CD4-positive, alpha-beta memory T cell (primary cell): ENCODE results near the gene CYB5R4. TPM values are rescaled to one million over a fixed set of nuclear protein-coding genes. Genes with fewer than 3 reads are reported as not detected.
"Not testable (repeated sequence)": the region's sequence is repeated elsewhere in the genome, so short reads cannot be mapped to it uniquely, and the experiment has no call there.

Experiments used
- CTCF ChIA-PET: fragments of 350-600 bp; sonication (Branson Sonifier 250); formaldehyde crosslinking; loops from one replicate; lab custom pipeline; 2021; ENCODE audit warnings: inconsistent platforms; ENCODE audit not compliant: partially characterized antibody; lab: Charles Lee
- POLR2A ChIA-PET: fragments of 350-600 bp; sonication (Branson Sonifier 250); formaldehyde crosslinking; loops from one replicate; lab custom pipeline; 2021; ENCODE audit not compliant: partially characterized antibody; lab: Charles Lee
- DNase-seq, 5 donors: peaks; one replicate each; pipeline versions ENCODE4 v3.0.0 to v3.0.0-alpha.2; 2020 to 2022; ENCODE audit warnings: mixed read lengths in 1 of 5
- H3K27ac ChIP-seq: one replicate; pipeline ENCODE4 v1.7.0; 2013; ENCODE audit warnings: low read depth, low read length
- H3K27me3 ChIP-seq: 2 replicates; pipeline ENCODE4 v1.7.0; 2013; ENCODE audit warnings: mild to moderate bottlenecking, low read length, moderate library complexity; ENCODE audit not compliant: insufficient read depth
- H3K36me3 ChIP-seq: 2 replicates; pipeline ENCODE4 v1.7.0; 2013; ENCODE audit warnings: mild to moderate bottlenecking, low read length, moderate library complexity; ENCODE audit not compliant: insufficient read depth
- H3K4me1 ChIP-seq: 2 replicates; pipeline ENCODE4 v1.7.0; 2013; ENCODE audit warnings: mild to moderate bottlenecking, low read length, moderate library complexity; ENCODE audit not compliant: insufficient read depth
- H3K4me3 ChIP-seq, 2 donors: one replicate each; pipeline ENCODE4 v1.7.0; 2013; ENCODE audit warnings: low read length in 2 of 2, mild to moderate bottlenecking in 1 of 2
- H3K9me3 ChIP-seq, 2 donors: one replicate each; pipeline ENCODE4 v1.7.0; 2013; ENCODE audit warnings: low read length in 2 of 2, control low read depth in 1 of 2; ENCODE audit not compliant: control insufficient read depth in 1 of 2
- H3K27ac Mint-ChIP-seq, 7 donors: one replicate each; pipeline ENCODE4 v1.8.0; 2020 to 2021; ENCODE audit warnings: mixed read lengths in 7 of 7, mild to moderate bottlenecking in 6 of 7, inconsistent platforms in 3 of 7, moderate library complexity in 3 of 7
- H3K27me3 Mint-ChIP-seq, 2 donors: one replicate each; pipeline ENCODE4 v1.8.0; 2020 to 2021; ENCODE audit warnings: mixed read lengths in 2 of 2
- H3K36me3 Mint-ChIP-seq, 2 donors: one replicate each; pipeline ENCODE4 v1.8.0; 2020 to 2021; ENCODE audit warnings: mixed read lengths in 2 of 2, inconsistent platforms in 1 of 2, mild to moderate bottlenecking in 1 of 2
- H3K4me1 Mint-ChIP-seq, 4 donors: one replicate each; pipeline ENCODE4 v1.8.0; 2020 to 2021; ENCODE audit warnings: mixed read lengths in 4 of 4, mild to moderate bottlenecking in 1 of 4
- H3K4me3 Mint-ChIP-seq, 8 donors: one replicate each; pipeline ENCODE4 v1.8.0; 2020 to 2021; ENCODE audit warnings: mixed read lengths in 8 of 8, mild to moderate bottlenecking in 7 of 8, moderate library complexity in 6 of 8, inconsistent platforms in 3 of 8
- H3K9me3 Mint-ChIP-seq, 8 donors: one replicate each; pipeline ENCODE4 v1.8.0; 2020 to 2021; ENCODE audit warnings: mixed read lengths in 8 of 8, mild to moderate bottlenecking in 5 of 8, inconsistent platforms in 3 of 8, moderate library complexity in 1 of 8
- intact Hi-C: fragments of 100-400 bp; cut with micrococcal nuclease; formaldehyde crosslinking; loops from one replicate; pipeline ENCODE4 v1.15.1; 2023
- polyA plus RNA-seq, 2 donors: library from polyadenylated mRNA; unstranded; fragments of 300-500 nt; fragmentation: Illumina TruSeq; gene quantifications; one replicate each; pipeline ENCODE4 v1.2.3, GENCODE V29; 2021
- total RNA-seq, 2 experiments: library from RNA; stranded (reverse); gene quantifications; one replicate each; pipeline ENCODE4 v1.2.3, GENCODE V29; 2021

Gene CYB5R4
- total and polyA plus RNA-seq, 4 experiments from 2014 or later = 24.0 to 45.2 (median 29.1) TPM

GRCh38 chr6:83891586-83891985 is 32.1 kb downstream of the CYB5R4 start:
- intact Hi-C loops = no loop called here
- H3K4me3 Mint-ChIP-seq = no peak overlapping the region
- no peak for DNase-seq
- Histone ChIP-seq H3K9me3 (no peaks in the 10 kb centered on the region), H3K4me1 (no peaks in the 10 kb centered on the region), H3K27me3 (no peaks in the 10 kb centered on the region), H3K36me3 (no peaks in the 10 kb centered on the region), H3K27ac (no peak overlapping the region), H3K4me3 (no peak overlapping the region)
- H3K27me3 Mint-ChIP-seq = no peaks in the 10 kb centered on the region
- ChIA-PET CTCF (no interaction called here), POLR2A (no interaction called here)
- peaks cover 0 to 5% (median 0%) of the 10 kb centered on the region in 8 donors for H3K9me3 Mint-ChIP-seq
- peaks cover 28 to 37% of the 10 kb centered on the region in 2 donors for H3K36me3 Mint-ChIP-seq
- H3K27ac Mint-ChIP-seq = no peak overlapping the region
- H3K4me1 Mint-ChIP-seq = peaks cover 14 to 40% (median 25%) of the 10 kb centered on the region in 4 donors

DNA sequence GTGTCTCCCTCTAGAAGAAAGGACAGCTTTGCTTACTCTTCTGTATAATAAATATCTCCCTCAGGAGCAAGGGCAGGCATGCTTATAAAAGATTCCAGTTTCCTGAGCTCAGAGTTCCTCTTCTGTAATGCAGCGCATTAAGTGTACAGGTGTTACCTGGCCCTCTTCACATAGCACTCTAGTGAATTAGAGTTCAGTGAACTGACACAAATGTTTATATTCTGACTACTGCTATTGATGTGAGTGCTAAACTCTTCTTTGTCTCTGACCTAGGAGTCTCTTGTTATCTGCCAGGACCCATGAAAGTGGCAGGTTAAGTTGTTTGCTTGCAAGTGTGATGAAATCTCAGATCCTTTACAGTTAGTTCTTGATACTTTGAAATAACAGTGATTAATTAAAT is 33.5 kb downstream of the CYB5R4 start:
- no peaks in the 10 kb centered on the region for H3K36me3 ChIP-seq
- no peaks in the 10 kb centered on the region for H3K27me3 ChIP-seq
- peaks cover 14 to 44% (median 25%) of the 10 kb centered on the region in 4 donors for H3K4me1 Mint-ChIP-seq
- peaks cover 28 to 47% of the 10 kb centered on the region in 2 donors for H3K36me3 Mint-ChIP-seq
- no peak overlapping the region for H3K4me3 Mint-ChIP-seq
- H3K27me3 Mint-ChIP-seq = no peaks in the 10 kb centered on the region
- peak overlapping the region in 1 of 7 donors; percentile 24 for H3K27ac Mint-ChIP-seq
- CTCF ChIA-PET = no interaction called here
- H3K9me3 ChIP-seq = no peaks in the 10 kb centered on the region
- POLR2A ChIA-PET = no interaction called here
- H3K4me1 ChIP-seq = no peaks in the 10 kb centered on the region
- peaks cover 0 to 16% (median 0%) of the 10 kb centered on the region in 8 donors for H3K9me3 Mint-ChIP-seq
- no peak overlapping the region for H3K4me3 ChIP-seq
- H3K27ac ChIP-seq = no peak overlapping the region
- intact Hi-C loops = no loop called here
- DNase-seq = no peak

DNA sequence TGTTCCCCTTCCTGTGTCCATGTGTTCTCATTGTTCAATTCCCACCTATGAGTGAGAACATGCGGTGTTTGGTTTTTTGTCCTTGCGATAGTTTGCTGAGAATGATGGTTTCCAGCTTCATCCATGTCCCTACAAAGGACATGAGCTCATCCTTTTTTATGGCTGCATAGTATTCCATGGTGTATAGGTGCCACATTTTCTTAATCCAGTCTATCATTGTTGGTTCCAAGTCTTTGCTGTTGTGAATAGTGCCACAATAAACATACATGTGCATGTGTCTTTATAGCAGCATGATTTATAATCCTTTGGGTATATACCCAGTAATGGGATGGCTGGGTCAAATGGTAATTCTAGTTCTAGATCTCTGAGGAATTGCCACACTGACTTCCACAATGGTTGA is 37.6 kb downstream of the CYB5R4 start:
- POLR2A ChIA-PET, H3K4me3 Mint-ChIP-seq, H3K4me3 ChIP-seq, H3K27me3 ChIP-seq, H3K27ac Mint-ChIP-seq, H3K27ac ChIP-seq, H3K9me3 ChIP-seq, H3K36me3 ChIP-seq, intact Hi-C loops, DNase-seq, H3K27me3 Mint-ChIP-seq, H3K4me1 ChIP-seq, CTCF ChIA-PET: not testable (repeated sequence)
- Mint-ChIP-seq H3K4me1 (peaks cover 10 to 50% (median 31%) of the 10 kb centered on the region in 4 donors), H3K36me3 (peaks cover 48 to 68% of the 10 kb centered on the region in 2 donors), H3K9me3 (peaks cover 0 to 40% (median 12%) of the 10 kb centered on the region in 8 donors)

DNA sequence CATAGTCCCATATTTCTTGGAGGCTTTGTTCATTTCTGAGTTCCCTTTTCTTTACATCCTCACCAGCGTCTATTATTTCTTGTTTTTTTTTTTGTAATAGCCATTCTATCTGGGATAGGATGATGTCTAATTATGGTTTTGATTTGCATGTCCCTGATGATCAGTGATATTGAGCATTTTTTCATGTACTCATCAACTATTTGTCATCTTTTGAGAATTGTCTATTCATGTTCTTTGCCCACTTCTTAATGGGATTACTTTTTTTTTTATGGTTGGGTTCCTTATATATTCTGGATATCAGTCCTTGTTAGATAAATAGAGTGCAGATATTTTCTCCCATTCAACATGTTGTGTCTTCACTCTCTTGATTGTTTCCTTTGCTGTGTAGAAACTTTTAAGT is 42.1 kb downstream of the CYB5R4 start:
- Histone ChIP-seq H3K27ac (no peak overlapping the region), H3K4me3 (no peak overlapping the region), H3K27me3 (no peaks in the 10 kb centered on the region), H3K4me1 (no peaks in the 10 kb centered on the region), H3K36me3 (no peaks in the 10 kb centered on the region), H3K9me3 (peaks cover 0 to 4% of the 10 kb centered on the region in 2 donors)
- CTCF ChIA-PET = no interaction called here
- H3K4me3 Mint-ChIP-seq = peak overlapping the region in 2 of 8 donors; percentile 14 to 30
- POLR2A ChIA-PET = no interaction called here
- DNase-seq = no peak
- H3K27ac Mint-ChIP-seq = no peak overlapping the region
- peaks cover 0 to 76% (median 40%) of the 10 kb centered on the region in 8 donors for H3K9me3 Mint-ChIP-seq
- peaks cover 23 to 55% (median 38%) of the 10 kb centered on the region in 4 donors for H3K4me1 Mint-ChIP-seq
- no peaks in the 10 kb centered on the region for H3K27me3 Mint-ChIP-seq
- H3K36me3 Mint-ChIP-seq = peaks cover 51 to 77% of the 10 kb centered on the region in 2 donors
- intact Hi-C loops = no loop called here

GRCh38 chr6:83904395-83904794 is 44.9 kb downstream of the CYB5R4 start:
- no peaks in the 10 kb centered on the region for H3K27me3 ChIP-seq
- ChIA-PET CTCF (no interaction called here), POLR2A (no interaction called here)
- peaks cover 0 to 70% (median 42%) of the 10 kb centered on the region in 8 donors for H3K9me3 Mint-ChIP-seq
- peaks cover 0 to 4% of the 10 kb centered on the region in 2 donors for H3K9me3 ChIP-seq
- no peak overlapping the region for H3K27ac ChIP-seq
- peak overlapping the region in 1 of 8 donors; percentile 28 for H3K4me3 Mint-ChIP-seq
- no peaks in the 10 kb centered on the region for H3K36me3 ChIP-seq
- no peaks in the 10 kb centered on the region for H3K27me3 Mint-ChIP-seq
- no peak overlapping the region for H3K4me3 ChIP-seq
- no peak for DNase-seq
- peaks cover 29 to 58% (median 47%) of the 10 kb centered on the region in 4 donors for H3K4me1 Mint-ChIP-seq
- H3K4me1 ChIP-seq = peaks cover 7% of the 10 kb centered on the region
- H3K36me3 Mint-ChIP-seq = peaks cover 58 to 83% of the 10 kb centered on the region in 2 donors
- intact Hi-C loops = no loop called here
- H3K27ac Mint-ChIP-seq = no peak overlapping the region

GRCh38 chr6:83905648-83906047 is 46.2 kb downstream of the CYB5R4 start:
- Mint-ChIP-seq H3K27ac (no peak overlapping the region), H3K4me1 (peaks cover 29 to 53% (median 48%) of the 10 kb centered on the region in 4 donors), H3K27me3 (no peaks in the 10 kb centered on the region), H3K36me3 (peaks cover 63 to 84% of the 10 kb centered on the region in 2 donors), H3K9me3 (peaks cover 0 to 60% (median 39%) of the 10 kb centered on the region in 8 donors), H3K4me3 (no peak overlapping the region)
- no peaks in the 10 kb centered on the region for H3K27me3 ChIP-seq
- peaks cover 7% of the 10 kb centered on the region for H3K4me1 ChIP-seq
- no peaks in the 10 kb centered on the region for H3K36me3 ChIP-seq
- ChIA-PET POLR2A (no interaction called here), CTCF (no interaction called here)
- H3K9me3 ChIP-seq = peaks cover 0 to 4% of the 10 kb centered on the region in 2 donors
- intact Hi-C loops = no loop called here
- DNase-seq = no peak
- H3K27ac ChIP-seq = no peak overlapping the region
- no peak overlapping the region for H3K4me3 ChIP-seq

DNA sequence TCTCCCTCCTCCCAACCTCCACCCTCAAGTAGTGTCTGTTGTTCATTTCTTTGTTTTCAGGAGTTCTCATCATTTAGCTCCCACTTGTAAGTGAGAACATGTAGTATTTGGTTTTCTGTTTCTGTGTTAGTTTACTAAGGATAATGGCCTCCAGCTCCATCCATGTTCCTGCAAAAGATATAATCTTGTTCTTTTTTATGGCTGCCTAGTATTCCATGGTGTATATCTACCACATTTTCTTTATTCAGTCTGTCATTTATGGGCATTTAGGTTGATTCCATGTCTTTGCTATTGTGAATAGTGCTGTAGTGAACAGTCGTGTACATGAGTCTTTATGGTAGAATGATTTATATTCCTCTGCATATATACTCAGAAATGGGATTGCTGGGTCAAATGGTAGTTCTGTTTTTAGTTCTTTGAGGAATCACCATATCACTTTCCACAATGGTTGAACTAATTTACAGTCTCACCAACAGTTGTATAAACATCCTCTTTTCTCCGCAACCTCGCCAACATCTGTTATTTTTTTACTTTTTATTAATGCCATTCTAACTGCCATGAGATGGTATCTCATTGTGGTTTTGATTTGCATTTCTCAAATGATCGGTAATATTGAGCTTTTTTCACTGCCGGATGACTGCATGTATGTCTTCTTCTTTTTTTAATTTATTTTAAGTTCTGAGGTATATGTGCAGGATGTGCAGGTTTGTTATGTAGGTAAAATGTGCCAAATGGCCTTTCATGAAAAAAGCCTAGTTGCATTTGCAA is 48.3 kb downstream of the CYB5R4 start:
- Mint-ChIP-seq H3K36me3 (peaks cover 59 to 76% of the 10 kb centered on the region in 2 donors), H3K4me1 (peaks cover 23 to 46% (median 33%) of the 10 kb centered on the region in 4 donors), H3K9me3 (peaks cover 0 to 39% (median 22%) of the 10 kb centered on the region in 8 donors)
- DNase-seq, H3K4me3 Mint-ChIP-seq, H3K27ac ChIP-seq, H3K9me3 ChIP-seq, POLR2A ChIA-PET, intact Hi-C loops, H3K27ac Mint-ChIP-seq, H3K4me1 ChIP-seq, H3K27me3 Mint-ChIP-seq, H3K4me3 ChIP-seq, H3K27me3 ChIP-seq, H3K36me3 ChIP-seq: not testable (repeated sequence)
- CTCF ChIA-PET = interaction anchor here (1.0 kb wide), 1 partner anchor 19 kb away, joined by 3 read pairs; no protein-coding TSS in a partner anchor
